DND-41 (cell line): ENCODE results near the gene MIPOL1.

Experiments used
- CTCF ChIP-seq: IDR thresholded peaks from 2 replicates; pipeline ENCODE4 v1.5.1; 2012; ENCODE audit warnings: borderline replicate concordance, low read length, moderate library complexity, mild to moderate bottlenecking; ENCODE audit not compliant: poor library complexity, severe bottlenecking; ENCODE audit errors: extremely low read depth
- EZH2 ChIP-seq: IDR thresholded peaks from 3 replicates; pipeline ENCODE4 v1.6.1; 2012; ENCODE audit warnings: borderline replicate concordance, low read depth, mild to moderate bottlenecking, moderate library complexity, low read length, inconsistent platforms; ENCODE audit not compliant: severe bottlenecking

DNA sequence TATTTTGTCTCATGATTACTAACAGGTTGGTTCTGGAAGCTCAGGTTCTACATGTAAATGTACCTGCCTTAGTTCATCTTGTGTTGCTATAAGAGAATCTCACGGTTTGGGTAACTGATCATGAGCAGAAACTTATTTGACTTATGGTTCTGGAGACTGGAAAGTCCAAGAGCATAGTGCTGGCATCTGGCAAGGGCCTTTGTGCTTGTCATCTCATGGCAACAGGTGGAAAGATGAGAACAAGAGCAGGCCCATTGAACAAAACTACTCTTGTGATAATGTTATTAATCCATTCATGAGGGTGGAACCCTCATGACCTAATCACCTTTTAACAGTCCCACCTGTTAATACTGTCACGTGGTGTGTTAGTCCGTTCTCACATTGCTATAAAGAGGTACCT lies 23.3 kb downstream of the MIPOL1 start:
- no peak for TF ChIP-seq CTCF
- no peak for TF ChIP-seq EZH2
